ENCODE measurements around the gene HNRNPL. TPM values are rescaled to one million over a fixed set of nuclear protein-coding genes. Genes with fewer than 3 reads are reported as not detected.
A peak's percentile ranks its signal among the peaks of the same experiment; 100 is the strongest.

HNRNPL gene
- polyA plus RNA-seq, 3 donors = 51.9 to 234 (median 58.7) TPM

DNA sequence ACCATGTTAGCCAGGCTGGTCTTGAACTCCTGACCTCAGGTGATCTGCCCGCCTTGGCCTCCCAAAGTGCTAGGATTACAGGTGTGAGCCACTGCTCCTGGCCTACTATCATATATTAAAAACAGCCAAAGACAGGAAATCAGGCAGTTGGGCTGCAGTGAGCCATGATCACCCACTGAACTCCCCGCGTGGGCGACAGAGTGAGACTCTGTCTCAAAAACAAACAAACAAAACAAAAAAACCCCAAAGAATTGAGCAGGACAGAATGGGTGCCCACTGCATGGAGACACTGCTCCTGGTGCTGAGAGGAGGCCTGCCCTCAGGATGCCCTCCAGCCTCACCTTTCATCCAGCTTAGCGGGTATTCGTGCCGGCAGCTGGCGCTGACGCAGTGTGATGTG lies 33.5 kb upstream of the HNRNPL start:
- peaks cover 0 to 2% (median 0%) of the 10 kb centered on the region in 7 donors for H3K9me3 Mint-ChIP-seq
- H3K27me3 Mint-ChIP-seq (ENCODE audit: low read depth in 3 of 3) = no peaks in the 10 kb centered on the region
- H3K4me1 ChIP-seq (ENCODE audit: control insufficient read depth in 1 of 2, insufficient read depth in 2 of 2, low read length in 2 of 2) = peaks cover 6 to 8% of the 10 kb centered on the region in 2 donors
- H3K4me3 Mint-ChIP-seq = no peak overlapping the region
- peaks cover 6% of the 10 kb centered on the region for H3K4me1 Mint-ChIP-seq
- TF ChIP-seq, protein P1, sequence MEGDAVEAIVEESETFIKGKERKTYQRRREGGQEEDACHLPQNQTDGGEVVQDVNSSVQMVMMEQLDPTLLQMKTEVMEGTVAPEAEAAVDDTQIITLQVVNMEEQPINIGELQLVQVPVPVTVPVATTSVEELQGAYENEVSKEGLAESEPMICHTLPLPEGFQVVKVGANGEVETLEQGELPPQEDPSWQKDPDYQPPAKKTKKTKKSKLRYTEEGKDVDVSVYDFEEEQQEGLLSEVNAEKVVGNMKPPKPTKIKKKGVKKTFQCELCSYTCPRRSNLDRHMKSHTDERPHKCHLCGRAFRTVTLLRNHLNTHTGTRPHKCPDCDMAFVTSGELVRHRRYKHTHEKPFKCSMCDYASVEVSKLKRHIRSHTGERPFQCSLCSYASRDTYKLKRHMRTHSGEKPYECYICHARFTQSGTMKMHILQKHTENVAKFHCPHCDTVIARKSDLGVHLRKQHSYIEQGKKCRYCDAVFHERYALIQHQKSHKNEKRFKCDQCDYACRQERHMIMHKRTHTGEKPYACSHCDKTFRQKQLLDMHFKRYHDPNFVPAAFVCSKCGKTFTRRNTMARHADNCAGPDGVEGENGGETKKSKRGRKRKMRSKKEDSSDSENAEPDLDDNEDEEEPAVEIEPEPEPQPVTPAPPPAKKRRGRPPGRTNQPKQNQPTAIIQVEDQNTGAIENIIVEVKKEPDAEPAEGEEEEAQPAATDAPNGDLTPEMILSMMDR (IDR thresholded peaks at IDR 0.05) = no peak
- H3K27me3 ChIP-seq (ENCODE audit: control insufficient read depth in 2 of 2, insufficient read depth in 2 of 2, low read length in 2 of 2) = no peaks in the 10 kb centered on the region
- no peak overlapping the region for H3K4me3 ChIP-seq (replicated peaks in 1 of 3; ENCODE audit: low read depth in 2 of 3, low read length in 3 of 3)
- no peaks in the 10 kb centered on the region for H3K9me3 ChIP-seq (replicated peaks in 1 of 2; ENCODE audit: control insufficient read depth in 1 of 2, insufficient read depth in 1 of 2, low read length in 2 of 2)
- H3K36me3 ChIP-seq (replicated peaks in 1 of 2; ENCODE audit: control insufficient read depth in 1 of 2, insufficient read depth in 2 of 2, low read length in 2 of 2) = peaks cover 27 to 49% of the 10 kb centered on the region in 2 donors
- no peak overlapping the region for H3K4me2 ChIP-seq (replicated peaks; ENCODE audit: extremely low read depth, low read length, poor library complexity, severe bottlenecking)
- H2AFZ ChIP-seq (ENCODE audit: insufficient read depth, low read depth, low read length, poor library complexity, severe bottlenecking) = no peak overlapping the region
- H3K27ac Mint-ChIP-seq = no peak overlapping the region
- no peak overlapping the region for H3K27ac ChIP-seq (ENCODE audit: low read depth in 1 of 2, low read length in 2 of 2)
- H3K79me2 ChIP-seq (ENCODE audit: insufficient read depth, low read length) = no peaks in the 10 kb centered on the region
- 100% methylated on average over 6 of the region's 9 CpGs for WGBS (ENCODE audit: insufficient coverage)
- peaks cover 27 to 68% of the 10 kb centered on the region in 2 donors for H3K36me3 Mint-ChIP-seq
- H4K20me1 ChIP-seq (ENCODE audit: insufficient read depth, low read length) = no peaks in the 10 kb centered on the region
- intact Hi-C loops (cut with micrococcal nuclease) = no loop called here
- DNase-seq = no peak
- H3K9ac ChIP-seq (ENCODE audit: insufficient read depth, low read length, poor library complexity, severe bottlenecking) = no peak overlapping the region

- Histone ChIP-seq H3K27ac (ENCODE audit: low read depth in 1 of 2, low read length in 2 of 2) (no peak overlapping the region), H3K27me3 (ENCODE audit: control insufficient read depth in 2 of 2, insufficient read depth in 2 of 2, low read length in 2 of 2) (no peaks in the 10 kb centered on the region), H4K20me1 (ENCODE audit: insufficient read depth, low read length) (no peaks in the 10 kb centered on the region), H3K9ac (ENCODE audit: insufficient read depth, low read length, poor library complexity, severe bottlenecking) (no peak overlapping the region), H3K79me2 (ENCODE audit: insufficient read depth, low read length) (no peaks in the 10 kb centered on the region), H2AFZ (ENCODE audit: insufficient read depth, low read depth, low read length, poor library complexity, severe bottlenecking) (no peak overlapping the region), H3K4me2 (replicated peaks; ENCODE audit: extremely low read depth, low read length, poor library complexity, severe bottlenecking) (no peak overlapping the region), H3K36me3 (replicated peaks in 1 of 2; ENCODE audit: control insufficient read depth in 1 of 2, insufficient read depth in 2 of 2, low read length in 2 of 2) (peaks cover 25 to 39% of the 10 kb centered on the region in 2 donors), H3K4me1 (ENCODE audit: control insufficient read depth in 1 of 2, insufficient read depth in 2 of 2, low read length in 2 of 2) (peaks cover 18 to 19% of the 10 kb centered on the region in 2 donors), H3K4me3 (replicated peaks in 1 of 3; ENCODE audit: low read depth in 2 of 3, low read length in 3 of 3) (no peak overlapping the region), H3K9me3 (replicated peaks in 1 of 2; ENCODE audit: control insufficient read depth in 1 of 2, insufficient read depth in 1 of 2, low read length in 2 of 2) (no peaks in the 10 kb centered on the region)
- WGBS (ENCODE audit: insufficient coverage) = 97% methylated on average over 16 of the region's 19 CpGs
- no peak for DNase-seq
- TF ChIP-seq, protein P1 (IDR thresholded peaks at IDR 0.05) = no peak
- peak overlapping the region in 1 of 7 donors; percentile 23 for H3K27ac Mint-ChIP-seq
- no peak overlapping the region for H3K4me3 Mint-ChIP-seq
- peaks cover 0 to 2% (median 0%) of the 10 kb centered on the region in 7 donors for H3K9me3 Mint-ChIP-seq
- H3K27me3 Mint-ChIP-seq (ENCODE audit: low read depth in 3 of 3) = no peaks in the 10 kb centered on the region
- peaks cover 16% of the 10 kb centered on the region for H3K4me1 Mint-ChIP-seq
- H3K36me3 Mint-ChIP-seq = peaks cover 25 to 59% of the 10 kb centered on the region in 2 donors
- intact Hi-C loops (cut with micrococcal nuclease) = no loop called here
Measured at GRCh38 chr19:38880882-38881609, 31.3 kb upstream of the HNRNPL start.
